HEK293 (cell line): ENCODE data around the gene GTF2F2.

Source experiments
- ATF2 ChIP-seq: fragments of 450-650 bp; formaldehyde crosslinking; IDR thresholded peaks from 2 replicates; pipeline ENCODE4 v1.5.1; 2016; ENCODE audit warnings: missing biosample characterization, missing genetic modification characterization, low read depth
- CTCF ChIP-seq: fragments of 450-650 bp; formaldehyde crosslinking; IDR thresholded peaks from 2 replicates; pipeline ENCODE4 v1.5.1; 2016; ENCODE audit warnings: missing biosample characterization, missing genetic modification characterization
- PATZ1 ChIP-seq: fragments of 450-650 bp; formaldehyde crosslinking; IDR thresholded peaks from 2 replicates; pipeline ENCODE4 v1.5.1; 2016; ENCODE audit warnings: missing biosample characterization, missing genetic modification characterization
- PRDM6 ChIP-seq: fragments of 450-650 bp; formaldehyde crosslinking; IDR thresholded peaks from 2 replicates; pipeline ENCODE4 v1.5.1; 2017; ENCODE audit warnings: missing biosample characterization, missing genetic modification characterization
- YY1 ChIP-seq: fragments of 450-650 bp; formaldehyde crosslinking; IDR thresholded peaks from 2 replicates; pipeline ENCODE4 v1.5.1; 2018; ENCODE audit warnings: missing biosample characterization, missing genetic modification characterization
- ZBTB1 ChIP-seq: fragments of 450-650 bp; formaldehyde crosslinking; IDR thresholded peaks from 2 replicates; pipeline ENCODE4 v1.5.1; 2016; ENCODE audit warnings: missing biosample characterization, missing genetic modification characterization
- ZFP37 ChIP-seq: fragments of 450-650 bp; formaldehyde crosslinking; IDR thresholded peaks from 2 replicates; pipeline ENCODE4 v1.5.1; 2016; ENCODE audit warnings: missing biosample characterization, missing genetic modification characterization
- ZNF274 ChIP-seq, 2 experiments: fragments of 200-500 bp in 1 of 2; fragments of 450-650 bp in 1 of 2; sonication (Bioruptor generic) in 1 of 2; formaldehyde crosslinking in 1 of 2; IDR thresholded peaks; 2 replicates each; pipeline versions ENCODE4 v1.5.1 to v1.6.1; 2014 to 2016; ENCODE audit warnings: borderline replicate concordance in 1 of 2, inconsistent platforms in 1 of 2, low read length in 1 of 2, missing biosample characterization in 1 of 2, missing genetic modification characterization in 1 of 2
- ZNF791 ChIP-seq: fragments of 450-650 bp; formaldehyde crosslinking; IDR thresholded peaks from 2 replicates; pipeline ENCODE4 v1.5.1; 2016; ENCODE audit warnings: missing biosample characterization, missing genetic modification characterization

- no peak for TF ChIP-seq CTCF
- TF ChIP-seq ATF2 (tag by site-specific recombination): no peak
- TF ChIP-seq ZFP37: no peak
- no peak for TF ChIP-seq PATZ1 (tag by site-specific recombination)
- no peak for TF ChIP-seq PRDM6 (tag by site-specific recombination)
- no peak for TF ChIP-seq ZBTB1
- no peak for TF ChIP-seq ZNF274 (IDR thresholded peaks at IDR 0.05; ENCODE audit: low read length)
- TF ChIP-seq ZNF274 (tag by site-specific recombination; IDR thresholded peaks at IDR 0.05; ENCODE audit: borderline replicate concordance): no peak
- TF ChIP-seq ZNF791 (tag by site-specific recombination): no peak
- TF ChIP-seq YY1 (tag by site-specific recombination): no peak
Measured at GRCh38 chr13:45082964-45083363, 37.3 kb upstream of the GTF2F2 start.
